DOHH2 (cell line): ENCODE data around the gene ORM1.

ENCODE experiments used
- H3F3A ChIP-seq: fragments of 200-600 bp; sonication (generic), shearing (Covaris generic); 2 replicates; pipeline ENCODE4 v1.6.0; 2016; ENCODE audit warnings: antibody characterized with exemption, mild to moderate bottlenecking; ENCODE audit not compliant: control insufficient read depth, insufficient read depth
- H3K27ac ChIP-seq: fragments of 200-600 bp; sonication (generic); 2 replicates; pipeline ENCODE4 v1.5.1; 2014; ENCODE audit warnings: low read depth, mild to moderate bottlenecking, low read length, moderate library complexity
- H3K27me3 ChIP-seq: fragments of 200-600 bp; sonication (generic); 2 replicates; pipeline ENCODE4 v1.6.1; 2014; ENCODE audit warnings: mild to moderate bottlenecking, low read length, mixed read lengths; ENCODE audit not compliant: control insufficient read depth
- H3K36me3 ChIP-seq: fragments of 200-600 bp; sonication (generic); 2 replicates; pipeline ENCODE4 v1.6.1; 2014; ENCODE audit warnings: mild to moderate bottlenecking, low read length, moderate library complexity, mixed read lengths; ENCODE audit not compliant: control insufficient read depth
- H3K4me1 ChIP-seq: fragments of 200-600 bp; sonication (generic); 2 replicates; pipeline ENCODE4 v1.6.1; 2014; ENCODE audit warnings: mild to moderate bottlenecking, low read length, mixed read lengths; ENCODE audit not compliant: control insufficient read depth
- H3K4me2 ChIP-seq: fragments of 200-600 bp; sonication (generic); 2 replicates; pipeline ENCODE4 v1.6.0; 2014; ENCODE audit warnings: mild to moderate bottlenecking, low read length, moderate library complexity
- H3K4me3 ChIP-seq: fragments of 200-600 bp; sonication (generic); 2 replicates; pipeline ENCODE4 v1.5.1; 2014; ENCODE audit warnings: mild to moderate bottlenecking, low read length, mixed read lengths
- H3K79me2 ChIP-seq: fragments of 200-600 bp; sonication (generic); 2 replicates; pipeline ENCODE4 v1.6.1; 2014; ENCODE audit warnings: mild to moderate bottlenecking, low read length, mixed read lengths; ENCODE audit not compliant: control insufficient read depth
- H3K9me2 ChIP-seq: fragments of 200-600 bp; sonication (generic); replicated peaks from 2 replicates; pipeline ENCODE4 v1.6.1; 2014; ENCODE audit warnings: mild to moderate bottlenecking, low read length, mixed read lengths; ENCODE audit not compliant: control insufficient read depth
- H3K9me3 ChIP-seq: fragments of 200-600 bp; sonication (generic); 2 replicates; pipeline ENCODE4 v1.6.1; 2014; ENCODE audit warnings: antibody characterized with exemption, low read length, mixed read lengths; ENCODE audit not compliant: control insufficient read depth, insufficient read depth
- H4K20me1 ChIP-seq: fragments of 200-600 bp; sonication (generic); 2 replicates; pipeline ENCODE4 v1.6.0; 2014; ENCODE audit warnings: low read depth, mild to moderate bottlenecking, antibody characterized with exemption, low read length, moderate library complexity; ENCODE audit not compliant: control insufficient read depth, insufficient read depth
- CTCF ChIP-seq: fragments of 200-600 bp; sonication (generic); IDR thresholded peaks from one replicate; pipeline ENCODE4 v1.5.1; 2014; ENCODE audit warnings: antibody characterized with exemption, mild to moderate bottlenecking, low read depth, low read length; ENCODE audit not compliant: poor library complexity, severe bottlenecking
- EZH2phosphoT487 ChIP-seq: fragments of 200-600 bp; sonication (generic); IDR thresholded peaks from 2 replicates; pipeline ENCODE4 v1.6.1; 2017; ENCODE audit warnings: borderline replicate concordance, mild to moderate bottlenecking, antibody characterized with exemption, low read length, moderate library complexity, mixed read lengths

The ORM1 gene

GRCh38 chr9:114314881-114315722, 7.8 kb upstream of the ORM1 start:
- Histone ChIP-seq H3K9me2 (no peaks in the 10 kb centered on the region), H3K4me1 (no peaks in the 10 kb centered on the region), H3K4me3 (no peak overlapping the region), H3K36me3 (no peaks in the 10 kb centered on the region), H3K79me2 (no peaks in the 10 kb centered on the region), H3K9me3 (no peaks in the 10 kb centered on the region), H3K27me3 (no peaks in the 10 kb centered on the region), H4K20me1 (no peaks in the 10 kb centered on the region), H3F3A (no peaks in the 10 kb centered on the region), H3K4me2 (no peak overlapping the region), H3K27ac (no peak overlapping the region)
- TF ChIP-seq EZH2phosphoT487, result no peak
- TF ChIP-seq CTCF, result no peak

- Histone ChIP-seq H3K4me1 (no peaks in the 10 kb centered on the region), H3K4me3 (no peak overlapping the region), H3K9me2 (no peaks in the 10 kb centered on the region), H3F3A (no peaks in the 10 kb centered on the region), H3K27me3 (no peaks in the 10 kb centered on the region), H4K20me1 (no peaks in the 10 kb centered on the region), H3K4me2 (no peak overlapping the region), H3K79me2 (no peaks in the 10 kb centered on the region), H3K36me3 (no peaks in the 10 kb centered on the region), H3K9me3 (no peaks in the 10 kb centered on the region), H3K27ac (no peak overlapping the region)
- TF ChIP-seq EZH2phosphoT487, result no peak
- TF ChIP-seq CTCF, result no peak
Observed at GRCh38 chr9:114315723-114316363, 7.1 kb upstream of the ORM1 start.

GRCh38 chr9:114316605-114317230, 6.2 kb upstream of the ORM1 start:
- Histone ChIP-seq H3F3A (no peaks in the 10 kb centered on the region), H3K4me3 (no peak overlapping the region), H3K36me3 (no peaks in the 10 kb centered on the region), H3K79me2 (no peaks in the 10 kb centered on the region), H4K20me1 (no peaks in the 10 kb centered on the region), H3K4me1 (no peaks in the 10 kb centered on the region), H3K9me2 (no peaks in the 10 kb centered on the region), H3K4me2 (no peak overlapping the region), H3K9me3 (no peaks in the 10 kb centered on the region), H3K27ac (no peak overlapping the region), H3K27me3 (peaks cover under 1% of the 10 kb centered on the region)
- TF ChIP-seq CTCF (no peak), EZH2phosphoT487 (no peak)
